Mucosa of descending colon (tissue), 3 donors: ENCODE measurements around the gene PGM3. TPM values are rescaled to one million over a fixed set of nuclear protein-coding genes. Genes with fewer than 3 reads are reported as not detected.

Experiments used
- ATAC-seq: fragments of 200-7000 bp; cut with Tn5 transposase; one replicate; pipeline ENCODE4 v1.9.1; 2020; ENCODE audit warnings: mild to moderate bottlenecking, moderate library complexity
- DNase-seq, 3 donors: peaks; one replicate each; pipeline ENCODE4 v3.0.0-alpha.2; 2020
- H3K36me3 ChIP-seq: fragments of 200-600 bp; one replicate; pipeline ENCODE4 v1.8.0; 2021; ENCODE audit warnings: low read depth, mild to moderate bottlenecking
- H3K4me1 ChIP-seq: fragments of 200-600 bp; one replicate; pipeline ENCODE4 v1.8.0; 2021; ENCODE audit warnings: low read depth, mild to moderate bottlenecking
- H3K4me3 ChIP-seq: fragments of 200-600 bp; one replicate; pipeline ENCODE4 v1.8.0; 2021; ENCODE audit warnings: mild to moderate bottlenecking
- H3K9me3 ChIP-seq: fragments of 200-600 bp; one replicate; pipeline ENCODE4 v1.8.0; 2021; ENCODE audit warnings: mild to moderate bottlenecking
- CTCF ChIP-seq: fragments of 200-600 bp; IDR thresholded peaks from one replicate; pipeline ENCODE4 v1.8.0; 2022; ENCODE audit warnings: antibody characterized with exemption, mild to moderate bottlenecking
- intact Hi-C, 2 donors: fragments of 100-400 bp; cut with DNase I in 1 of 2; cut with micrococcal nuclease in 1 of 2; formaldehyde crosslinking; loops; one replicate each; pipeline versions ENCODE4 v1.11.0 to v1.11.1; 2022; cut with DNase I, micrococcal nuclease
- total RNA-seq, 3 donors: library from RNA; stranded (reverse); fragmentation: NEBNext Ultra II Directional in 2 of 3; extraction: Animal tissue kit (Norgen Biotek cat#: 25700) in 2 of 3; gene quantifications; one replicate each; pipeline versions ENCODE4 v1.2.1 to v1.2.4, GENCODE V29; 2021 to 2023
- donor health status: DM: no; HTN: no; CAD: no; lungs with moderate emphysema.
- donor health status: DM: no; HTN: no; CAD: no.
- donor health status: DM: no; HTN: yes; CAD: no.

The PGM3 gene
- total RNA-seq, 3 donors from 2014 or later, result 29.2 to 37.6 (median 30.7) TPM

DNA sequence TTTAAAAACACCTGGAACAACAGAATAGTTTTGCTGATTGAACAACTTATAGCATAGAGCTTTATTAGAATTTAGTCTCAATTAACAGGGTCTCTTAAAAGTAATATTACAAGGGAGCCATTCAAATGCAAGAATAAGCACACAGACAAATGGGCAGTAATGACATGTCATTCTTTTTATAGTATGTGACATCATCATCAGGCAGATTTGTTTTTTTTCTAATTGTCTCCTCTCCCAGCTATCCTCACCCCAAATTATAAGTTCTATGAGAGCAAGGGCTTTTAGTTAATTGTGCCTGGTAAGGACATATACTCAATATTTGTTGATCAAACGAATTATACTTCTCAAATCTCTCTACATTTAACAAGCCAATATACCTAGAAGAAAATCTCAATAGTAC lies 11.0 kb downstream of the PGM3 start:
- no peak overlapping the region for H3K4me3 ChIP-seq
- no peaks in the 10 kb centered on the region for H3K36me3 ChIP-seq
- ATAC-seq (no peak), DNase-seq (no peak)
- H3K9me3 ChIP-seq, result no peaks in the 10 kb centered on the region
- intact Hi-C loops, result no loop called here
- H3K4me1 ChIP-seq, result no peaks in the 10 kb centered on the region
- TF ChIP-seq CTCF, result no peak

DNA sequence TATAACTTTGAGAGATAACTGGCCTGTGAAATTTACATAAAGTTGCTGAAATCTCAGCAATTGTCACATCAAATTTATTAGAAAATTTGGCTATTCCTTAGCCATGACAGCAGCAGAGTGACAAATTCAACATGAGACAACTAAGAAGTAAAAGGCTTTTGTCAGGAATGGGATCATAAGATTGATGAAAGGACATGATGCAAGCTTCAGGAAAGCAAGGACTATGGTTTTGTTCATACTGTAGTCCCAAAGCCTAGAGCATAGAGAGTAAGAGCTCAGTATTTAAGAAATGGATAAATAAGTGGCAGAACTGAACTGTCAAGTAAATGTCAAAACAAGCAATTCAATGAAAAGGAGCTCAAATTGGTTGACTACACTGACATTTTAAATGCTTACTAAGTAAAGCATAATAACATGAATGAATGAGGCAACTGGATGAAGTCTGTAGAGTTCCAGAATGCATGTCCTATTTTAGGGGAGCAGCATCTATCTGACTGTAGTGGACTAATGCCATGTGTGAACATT lies 12.6 kb downstream of the PGM3 start:
- intact Hi-C loops, result no loop called here
- Histone ChIP-seq H3K9me3 (no peaks in the 10 kb centered on the region), H3K4me1 (no peaks in the 10 kb centered on the region), H3K4me3 (no peak overlapping the region), H3K36me3 (no peaks in the 10 kb centered on the region)
- ATAC-seq, result no peak
- TF ChIP-seq CTCF, result no peak
- no peak for DNase-seq

DNA sequence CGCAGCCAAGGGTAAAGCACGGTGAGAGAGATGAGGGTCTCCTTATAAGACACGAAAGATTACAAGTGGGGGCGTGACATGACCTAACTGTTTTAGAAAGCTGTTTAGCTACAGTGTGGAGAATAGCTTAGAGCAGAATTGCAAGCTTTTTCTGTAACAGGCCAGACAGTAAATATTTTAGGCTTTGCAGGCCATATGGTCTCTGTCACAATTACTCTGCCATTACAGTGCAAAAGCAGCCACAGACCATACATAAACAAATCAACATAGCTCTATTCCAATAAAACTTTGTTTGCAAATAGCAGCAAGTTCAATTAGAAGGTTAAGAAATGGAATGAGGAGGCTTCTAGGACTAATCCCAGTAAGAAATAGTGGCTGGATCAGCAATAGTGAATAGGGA lies 16.8 kb downstream of the PGM3 start:
- intact Hi-C loops, result no loop called here
- Histone ChIP-seq H3K4me1 (no peaks in the 10 kb centered on the region), H3K36me3 (no peaks in the 10 kb centered on the region), H3K9me3 (no peaks in the 10 kb centered on the region), H3K4me3 (no peak overlapping the region)
- no peak for ATAC-seq
- DNase-seq, result no peak
- TF ChIP-seq CTCF, result no peak

DNA sequence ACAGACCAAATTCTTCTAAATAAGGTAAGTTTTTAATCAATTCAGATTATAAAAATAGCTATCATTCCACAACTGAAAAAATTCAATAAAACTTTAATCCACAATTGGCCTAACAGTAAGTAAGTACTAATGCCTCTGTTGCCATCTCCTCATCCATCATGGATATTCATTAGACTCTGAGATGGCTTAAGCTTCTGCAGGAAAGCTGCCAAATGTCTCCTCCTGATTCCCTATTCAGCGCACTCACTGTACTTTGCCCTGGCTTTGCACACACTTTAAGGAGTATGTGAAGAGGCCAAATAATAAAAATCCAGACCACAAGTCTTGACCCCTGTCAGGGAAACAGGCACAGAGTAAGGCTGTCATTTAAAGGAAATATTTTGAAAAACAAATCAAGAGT lies 23.6 kb downstream of the PGM3 start:
- intact Hi-C loops, result no loop called here

GRCh38 chr6:83169106-83169505 lies 24.0 kb downstream of the PGM3 start:
- intact Hi-C loops, result no loop called here
- ATAC-seq, result no peak
- Histone ChIP-seq H3K4me3 (no peak overlapping the region), H3K9me3 (no peaks in the 10 kb centered on the region), H3K4me1 (no peaks in the 10 kb centered on the region), H3K36me3 (no peaks in the 10 kb centered on the region)
- DNase-seq, result no peak
- no peak for TF ChIP-seq CTCF

More for the DNA sequence above, 23.6 kb downstream of the PGM3 start:
- Histone ChIP-seq H3K9me3 (no peaks in the 10 kb centered on the region), H3K4me1 (no peaks in the 10 kb centered on the region), H3K36me3 (no peaks in the 10 kb centered on the region), H3K4me3 (no peak overlapping the region)
- no peak for ATAC-seq
- no peak for DNase-seq
- no peak for TF ChIP-seq CTCF

DNA sequence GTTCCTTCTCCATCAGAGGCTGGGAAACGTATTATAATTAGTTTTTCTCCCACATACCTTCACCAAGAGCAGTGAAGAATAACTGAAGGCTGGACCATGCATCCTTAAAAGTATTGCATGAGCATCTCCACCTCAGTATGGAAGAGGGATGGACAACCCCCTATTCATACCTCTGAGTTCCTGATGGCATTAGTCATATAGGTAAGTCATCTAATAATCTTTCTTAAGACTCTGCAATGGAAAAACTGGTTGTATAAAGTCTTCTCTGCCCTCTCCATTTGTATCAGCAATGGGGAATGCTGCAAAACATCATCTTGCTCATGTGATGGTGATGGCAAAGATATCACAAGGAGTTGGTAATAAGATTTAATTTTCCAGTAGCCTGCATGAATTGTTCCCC lies 24.5 kb downstream of the PGM3 start:
- intact Hi-C loops, result no loop called here
- ATAC-seq (no peak), DNase-seq (no peak)
- H3K4me3 ChIP-seq, result no peak overlapping the region
- no peaks in the 10 kb centered on the region for H3K4me1 ChIP-seq
- TF ChIP-seq CTCF, result no peak
- H3K36me3 ChIP-seq, result no peaks in the 10 kb centered on the region
- no peaks in the 10 kb centered on the region for H3K9me3 ChIP-seq
